Measurements from ENCODE around the gene KAT8.
A peak's percentile ranks its signal among the peaks of the same experiment; 100 is the strongest.

Gene KAT8

GRCh38 chr16:31108794-31109558 lies 8.5 kb upstream of the KAT8 start:
- peak overlapping the region; percentile 90 for H3K27ac Mint-ChIP-seq
- peaks cover 20% of the 10 kb centered on the region for H3K36me3 Mint-ChIP-seq (ENCODE audit: low read depth)
- H3K4me1 Mint-ChIP-seq (ENCODE audit: low read depth): peaks cover 38% of the 10 kb centered on the region
- H3K9me3 Mint-ChIP-seq: no peaks in the 10 kb centered on the region
- H3K27me3 Mint-ChIP-seq: no peaks in the 10 kb centered on the region
- H3K4me3 Mint-ChIP-seq: peak overlapping the region; percentile 81

DNA sequence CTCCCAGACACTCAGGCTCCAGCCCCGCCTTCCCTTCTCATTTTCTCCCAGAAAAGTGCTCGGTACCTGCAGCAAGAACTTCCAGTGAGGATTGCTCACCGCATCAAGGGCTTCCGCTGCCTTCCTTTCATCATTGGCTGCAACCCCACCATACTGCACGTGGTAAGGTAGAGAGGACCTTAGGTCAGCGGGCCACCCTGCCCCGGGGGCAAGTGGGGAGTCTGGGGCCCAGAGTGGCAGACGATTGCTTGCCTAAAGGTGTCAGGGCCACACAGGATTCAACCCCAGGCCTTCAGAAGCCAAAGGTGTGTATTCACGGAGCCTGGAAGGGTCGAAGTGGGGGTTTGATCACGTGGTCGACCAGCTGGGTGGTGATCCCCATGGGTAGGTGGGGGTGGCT lies 7.8 kb upstream of the KAT8 start:
- H3K27ac Mint-ChIP-seq: peak overlapping the region; percentile 90
- peaks cover 42% of the 10 kb centered on the region for H3K4me1 Mint-ChIP-seq (ENCODE audit: low read depth)
- no peaks in the 10 kb centered on the region for H3K27me3 Mint-ChIP-seq
- peak overlapping the region; percentile 81 for H3K4me3 Mint-ChIP-seq
- H3K36me3 Mint-ChIP-seq (ENCODE audit: low read depth): peaks cover 21% of the 10 kb centered on the region
- H3K9me3 Mint-ChIP-seq: no peaks in the 10 kb centered on the region

DNA sequence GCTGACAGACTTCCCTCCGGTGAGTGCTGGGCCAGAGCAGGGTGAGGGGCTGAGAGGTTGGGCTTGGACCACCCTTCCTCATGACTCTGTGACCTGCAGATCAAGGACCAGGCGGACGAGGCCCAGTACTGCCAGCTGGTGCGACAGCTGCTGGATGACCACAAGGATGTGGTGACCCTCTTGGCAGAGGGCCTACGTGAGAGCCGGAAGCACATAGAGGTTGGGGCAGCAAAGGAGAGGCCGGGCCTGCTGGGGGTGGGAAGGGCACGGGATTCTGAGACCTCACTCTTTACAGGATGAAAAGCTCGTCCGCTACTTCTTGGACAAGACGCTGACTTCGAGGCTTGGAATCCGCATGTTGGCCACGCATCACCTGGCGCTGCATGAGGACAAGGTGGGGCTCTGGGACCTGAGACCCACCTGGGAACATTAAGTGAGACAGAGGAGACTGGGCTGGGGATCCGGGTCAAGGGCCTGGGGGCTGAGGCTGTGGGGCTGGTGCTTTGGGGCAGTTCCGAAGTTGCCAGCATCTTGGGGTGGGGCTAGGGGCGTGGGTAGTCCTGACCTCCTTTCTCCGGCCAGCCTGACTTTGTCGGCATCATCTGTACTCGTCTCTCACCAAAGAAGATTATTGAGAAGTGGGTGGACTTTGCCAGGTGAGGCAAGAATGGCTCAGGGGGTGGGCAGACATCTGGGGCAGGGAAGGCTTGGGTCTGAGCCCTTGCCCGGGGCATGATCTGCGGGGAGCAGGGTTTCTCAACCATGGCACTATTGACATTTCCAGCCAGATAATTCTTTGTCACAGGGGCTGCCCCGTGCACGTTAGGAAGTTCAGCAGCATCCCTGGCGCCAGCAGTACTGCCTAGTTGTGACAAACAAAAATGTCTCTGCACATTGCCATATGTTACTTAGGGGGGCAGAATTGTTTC lies 7.1 kb upstream of the KAT8 start:
- H3K9me3 Mint-ChIP-seq: no peaks in the 10 kb centered on the region
- peaks cover 24% of the 10 kb centered on the region for H3K36me3 Mint-ChIP-seq (ENCODE audit: low read depth)
- H3K27me3 Mint-ChIP-seq: no peaks in the 10 kb centered on the region
- peaks cover 45% of the 10 kb centered on the region for H3K4me1 Mint-ChIP-seq (ENCODE audit: low read depth)
- peak overlapping the region; percentile 81 for H3K4me3 Mint-ChIP-seq
- no peak overlapping the region for H3K27ac Mint-ChIP-seq

DNA sequence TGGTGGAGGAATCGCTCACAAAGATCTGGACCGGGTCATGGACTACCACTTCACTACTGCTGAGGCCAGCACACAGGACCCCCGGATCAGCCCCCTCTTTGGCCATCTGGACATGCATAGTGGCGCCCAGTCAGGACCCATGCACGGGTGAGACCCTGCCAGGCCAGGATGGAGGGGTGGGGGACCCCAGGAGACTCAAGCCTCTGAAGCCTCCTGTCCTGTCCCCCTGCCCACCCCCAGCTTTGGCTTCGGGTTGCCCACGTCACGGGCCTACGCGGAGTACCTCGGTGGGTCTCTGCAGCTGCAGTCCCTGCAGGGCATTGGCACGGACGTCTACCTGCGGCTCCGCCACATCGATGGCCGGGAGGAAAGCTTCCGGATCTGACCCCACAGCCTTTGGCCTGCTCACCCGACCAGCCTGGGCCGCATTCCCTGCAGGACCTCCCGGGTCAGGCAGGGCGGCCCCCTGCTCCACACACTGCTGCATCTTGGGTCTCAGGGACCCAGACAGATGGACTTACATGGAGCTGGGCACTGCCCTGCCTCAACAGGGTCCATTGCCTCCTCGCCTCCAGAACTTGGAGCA lies 5.5 kb upstream of the KAT8 start:
- Mint-ChIP-seq H3K36me3 (ENCODE audit: low read depth) (peaks cover 24% of the 10 kb centered on the region), H3K27me3 (no peaks in the 10 kb centered on the region), H3K4me1 (ENCODE audit: low read depth) (peaks cover 46% of the 10 kb centered on the region), H3K9me3 (no peaks in the 10 kb centered on the region), H3K4me3 (no peak overlapping the region), H3K27ac (no peak overlapping the region)

GRCh38 chr16:31112711-31113110 lies 4.8 kb upstream of the KAT8 start:
- no peaks in the 10 kb centered on the region for H3K9me3 Mint-ChIP-seq
- H3K4me1 Mint-ChIP-seq (ENCODE audit: low read depth): peaks cover 38% of the 10 kb centered on the region
- peaks cover 24% of the 10 kb centered on the region for H3K36me3 Mint-ChIP-seq (ENCODE audit: low read depth)
- H3K27ac Mint-ChIP-seq: no peak overlapping the region
- no peak overlapping the region for H3K4me3 Mint-ChIP-seq
- H3K27me3 Mint-ChIP-seq: no peaks in the 10 kb centered on the region

GRCh38 chr16:31113121-31114120 lies 4.0 kb upstream of the KAT8 start:
- H3K9me3 Mint-ChIP-seq: no peaks in the 10 kb centered on the region
- peaks cover 24% of the 10 kb centered on the region for H3K36me3 Mint-ChIP-seq (ENCODE audit: low read depth)
- H3K4me3 Mint-ChIP-seq: no peak overlapping the region
- H3K27ac Mint-ChIP-seq: no peak overlapping the region
- H3K27me3 Mint-ChIP-seq: no peaks in the 10 kb centered on the region
- peaks cover 40% of the 10 kb centered on the region for H3K4me1 Mint-ChIP-seq (ENCODE audit: low read depth)

GRCh38 chr16:31114468-31114867 lies 3.0 kb upstream of the KAT8 start:
- peaks cover 24% of the 10 kb centered on the region for H3K36me3 Mint-ChIP-seq (ENCODE audit: low read depth)
- H3K4me1 Mint-ChIP-seq (ENCODE audit: low read depth): peaks cover 43% of the 10 kb centered on the region
- H3K27ac Mint-ChIP-seq: no peak overlapping the region
- H3K4me3 Mint-ChIP-seq: no peak overlapping the region
- H3K9me3 Mint-ChIP-seq: no peaks in the 10 kb centered on the region
- no peaks in the 10 kb centered on the region for H3K27me3 Mint-ChIP-seq

GRCh38 chr16:31118223-31119155 lies 1.0 kb downstream of the KAT8 start:
- peaks cover 30% of the 10 kb centered on the region for H3K4me1 Mint-ChIP-seq (ENCODE audit: low read depth)
- no peaks in the 10 kb centered on the region for H3K27me3 Mint-ChIP-seq
- H3K36me3 Mint-ChIP-seq (ENCODE audit: low read depth): peaks cover 32% of the 10 kb centered on the region
- H3K9me3 Mint-ChIP-seq: no peaks in the 10 kb centered on the region
- peak overlapping the region; percentile 88 for H3K27ac Mint-ChIP-seq
- peak overlapping the region; percentile 89 for H3K4me3 Mint-ChIP-seq

GRCh38 chr16:31120129-31120528 lies 2.7 kb downstream of the KAT8 start:
- peak overlapping the region; percentile 26 for H3K27ac Mint-ChIP-seq
- no peak overlapping the region for H3K4me3 Mint-ChIP-seq
- H3K4me1 Mint-ChIP-seq (ENCODE audit: low read depth): peaks cover 21% of the 10 kb centered on the region
- peaks cover 35% of the 10 kb centered on the region for H3K36me3 Mint-ChIP-seq (ENCODE audit: low read depth)
- no peaks in the 10 kb centered on the region for H3K27me3 Mint-ChIP-seq
- H3K9me3 Mint-ChIP-seq: no peaks in the 10 kb centered on the region

- Mint-ChIP-seq H3K27ac (no peak overlapping the region), H3K36me3 (ENCODE audit: low read depth) (peaks cover 41% of the 10 kb centered on the region), H3K4me1 (ENCODE audit: low read depth) (no peaks in the 10 kb centered on the region), H3K27me3 (no peaks in the 10 kb centered on the region), H3K9me3 (no peaks in the 10 kb centered on the region), H3K4me3 (no peak overlapping the region)
Observed at GRCh38 chr16:31125844-31126243, 8.4 kb downstream of the KAT8 start.

GRCh38 chr16:31127182-31127581 lies 9.7 kb downstream of the KAT8 start:
- Mint-ChIP-seq H3K9me3 (no peaks in the 10 kb centered on the region), H3K36me3 (ENCODE audit: low read depth) (peaks cover 29% of the 10 kb centered on the region), H3K4me3 (no peak overlapping the region), H3K27ac (no peak overlapping the region), H3K4me1 (ENCODE audit: low read depth) (no peaks in the 10 kb centered on the region), H3K27me3 (no peaks in the 10 kb centered on the region)

GRCh38 chr16:31128711-31129567 lies 11.5 kb downstream of the KAT8 start:
- peak overlapping the region; percentile 41 for H3K27ac Mint-ChIP-seq
- H3K9me3 Mint-ChIP-seq: no peaks in the 10 kb centered on the region
- no peak overlapping the region for H3K4me3 Mint-ChIP-seq
- H3K36me3 Mint-ChIP-seq (ENCODE audit: low read depth): peaks cover 30% of the 10 kb centered on the region
- no peaks in the 10 kb centered on the region for H3K4me1 Mint-ChIP-seq (ENCODE audit: low read depth)
- H3K27me3 Mint-ChIP-seq: no peaks in the 10 kb centered on the region

All from stimulated activated naive CD8-positive, alpha-beta T cell treated with anti-CD3 and anti-CD28 coated beads, Interleukin-15, Interleukin-2, amounts not matched to agents 100 ng/mL and 50 ng/mL, for 24 hours (primary cell).